ENCODE measurements around the gene FKTN.

The FKTN gene

GRCh38 chr9:105658351-105658750, 100.4 kb downstream of the FKTN start:
- H3K27me3 ChIP-seq (replicated peaks; ENCODE audit: control insufficient read depth, insufficient read depth, low read length), result no peaks in the 10 kb centered on the region
- DNase-seq (ENCODE audit: extremely low read depth, insufficient read length), result no peak
- no peak overlapping the region for H3K4me3 ChIP-seq (replicated peaks; ENCODE audit: low read depth, low read length)
- no peak for TF ChIP-seq CTCF (IDR thresholded peaks at IDR 0.05; ENCODE audit: insufficient read depth, low read length, poor library complexity, severe bottlenecking)
- H3K36me3 ChIP-seq (ENCODE audit: control insufficient read depth, insufficient read depth, low read length), result no peaks in the 10 kb centered on the region

- H3K27me3 ChIP-seq (replicated peaks; ENCODE audit: control insufficient read depth, insufficient read depth, low read length), result no peaks in the 10 kb centered on the region
- no peak for DNase-seq (ENCODE audit: extremely low read depth, insufficient read length)
- H3K36me3 ChIP-seq (ENCODE audit: control insufficient read depth, insufficient read depth, low read length), result no peaks in the 10 kb centered on the region
- no peak for TF ChIP-seq CTCF (IDR thresholded peaks at IDR 0.05; ENCODE audit: insufficient read depth, low read length, poor library complexity, severe bottlenecking)
- no peak overlapping the region for H3K4me3 ChIP-seq (replicated peaks; ENCODE audit: low read depth, low read length)
Measured at GRCh38 chr9:105661011-105661410, 103.1 kb downstream of the FKTN start.

GRCh38 chr9:105662184-105663104, 104.5 kb downstream of the FKTN start, which contains the start of gene TAL2:
TAL2 (plus strand) TSS chr9:105662457; CDS start chr9:105662497, 40 bp downstream.
- DNase-seq (ENCODE audit: extremely low read depth, insufficient read length), result peak; percentile 51
- H3K36me3 ChIP-seq (ENCODE audit: control insufficient read depth, insufficient read depth, low read length), result no peaks in the 10 kb centered on the region
- H3K27me3 ChIP-seq (replicated peaks; ENCODE audit: control insufficient read depth, insufficient read depth, low read length), result no peaks in the 10 kb centered on the region
- H3K4me3 ChIP-seq (replicated peaks; ENCODE audit: low read depth, low read length), result no peak within 1 kb of the TSS
- no peak for TF ChIP-seq CTCF (IDR thresholded peaks at IDR 0.05; ENCODE audit: insufficient read depth, low read length, poor library complexity, severe bottlenecking)

- Histone ChIP-seq H3K36me3 (ENCODE audit: control insufficient read depth, insufficient read depth, low read length) (no peaks in the 10 kb centered on the region), H3K27me3 (replicated peaks; ENCODE audit: control insufficient read depth, insufficient read depth, low read length) (no peaks in the 10 kb centered on the region), H3K4me3 (replicated peaks; ENCODE audit: low read depth, low read length) (no peak overlapping the region)
- no peak for TF ChIP-seq CTCF (IDR thresholded peaks at IDR 0.05; ENCODE audit: insufficient read depth, low read length, poor library complexity, severe bottlenecking)
- DNase-seq (ENCODE audit: extremely low read depth, insufficient read length), result no peak
Measured at GRCh38 chr9:105663914-105664313, 106.0 kb downstream of the FKTN start.

- DNase-seq (ENCODE audit: extremely low read depth, insufficient read length), result no peak
- TF ChIP-seq CTCF (IDR thresholded peaks at IDR 0.05; ENCODE audit: insufficient read depth, low read length, poor library complexity, severe bottlenecking), result no peak
- no peaks in the 10 kb centered on the region for H3K27me3 ChIP-seq (replicated peaks; ENCODE audit: control insufficient read depth, insufficient read depth, low read length)
- H3K36me3 ChIP-seq (ENCODE audit: control insufficient read depth, insufficient read depth, low read length), result no peaks in the 10 kb centered on the region
- H3K4me3 ChIP-seq (replicated peaks; ENCODE audit: low read depth, low read length), result no peak overlapping the region
Measured at GRCh38 chr9:105667867-105668266, 109.9 kb downstream of the FKTN start.

Data from GM06990 (cell line).